ENCODE measurements around the gene OCA2.

Gene OCA2

DNA sequence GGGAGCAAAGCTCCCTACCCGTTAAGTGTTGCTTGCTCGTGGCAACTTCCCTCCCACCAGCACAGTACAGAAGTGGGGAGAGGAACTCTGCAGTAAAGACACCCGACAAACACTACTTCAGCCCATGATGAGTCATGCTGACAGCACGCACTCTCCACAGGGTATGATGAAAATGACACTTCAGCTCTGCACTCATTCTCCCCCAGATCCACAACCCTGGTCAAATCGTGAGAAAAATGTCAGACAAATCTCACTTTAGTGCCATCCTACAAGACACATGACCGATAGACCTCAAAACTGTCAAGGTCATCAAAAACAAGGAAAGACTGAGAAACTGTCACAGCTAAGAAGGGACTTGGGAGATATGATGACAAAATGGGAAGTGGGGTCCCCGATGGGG, 278.9 kb downstream of the OCA2 start:
- Histone ChIP-seq H3K4me1 (ENCODE audit: insufficient read depth, low read length, poor library complexity, severe bottlenecking) (no peaks in the 10 kb centered on the region), H3F3A (ENCODE audit: low read depth) (no peaks in the 10 kb centered on the region), H3K9ac (ENCODE audit: low read depth, low read length, poor library complexity, severe bottlenecking) (no peak overlapping the region), H4K20me1 (ENCODE audit: insufficient read depth, low read length, poor library complexity, severe bottlenecking) (no peaks in the 10 kb centered on the region), H2AFZ (ENCODE audit: low read length) (no peak overlapping the region), H3K4me2 (ENCODE audit: low read depth, low read length, poor library complexity, severe bottlenecking) (no peak overlapping the region), H3K4me3 (ENCODE audit: low read length, poor library complexity, severe bottlenecking) (no peak overlapping the region), H3K9me2 (replicated peaks; ENCODE audit: low read depth, low read length) (no peaks in the 10 kb centered on the region), H3K27me3 (ENCODE audit: insufficient read depth, low read length, poor library complexity, severe bottlenecking) (no peaks in the 10 kb centered on the region), H3K9me3 (ENCODE audit: insufficient read depth, low read depth, low read length) (no peaks in the 10 kb centered on the region), H3K36me3 (ENCODE audit: insufficient read depth, low read length) (no peaks in the 10 kb centered on the region), H3K79me2 (ENCODE audit: insufficient read depth, low read length) (no peaks in the 10 kb centered on the region)
- TF ChIP-seq, protein P1, sequence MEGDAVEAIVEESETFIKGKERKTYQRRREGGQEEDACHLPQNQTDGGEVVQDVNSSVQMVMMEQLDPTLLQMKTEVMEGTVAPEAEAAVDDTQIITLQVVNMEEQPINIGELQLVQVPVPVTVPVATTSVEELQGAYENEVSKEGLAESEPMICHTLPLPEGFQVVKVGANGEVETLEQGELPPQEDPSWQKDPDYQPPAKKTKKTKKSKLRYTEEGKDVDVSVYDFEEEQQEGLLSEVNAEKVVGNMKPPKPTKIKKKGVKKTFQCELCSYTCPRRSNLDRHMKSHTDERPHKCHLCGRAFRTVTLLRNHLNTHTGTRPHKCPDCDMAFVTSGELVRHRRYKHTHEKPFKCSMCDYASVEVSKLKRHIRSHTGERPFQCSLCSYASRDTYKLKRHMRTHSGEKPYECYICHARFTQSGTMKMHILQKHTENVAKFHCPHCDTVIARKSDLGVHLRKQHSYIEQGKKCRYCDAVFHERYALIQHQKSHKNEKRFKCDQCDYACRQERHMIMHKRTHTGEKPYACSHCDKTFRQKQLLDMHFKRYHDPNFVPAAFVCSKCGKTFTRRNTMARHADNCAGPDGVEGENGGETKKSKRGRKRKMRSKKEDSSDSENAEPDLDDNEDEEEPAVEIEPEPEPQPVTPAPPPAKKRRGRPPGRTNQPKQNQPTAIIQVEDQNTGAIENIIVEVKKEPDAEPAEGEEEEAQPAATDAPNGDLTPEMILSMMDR (conservative IDR thresholded peaks at IDR 0.05; ENCODE audit: low read length) = no peak
- TF ChIP-seq EZH2phosphoT487 (IDR thresholded peaks at IDR 0.05; ENCODE audit: borderline replicate concordance) = no peak

DNA sequence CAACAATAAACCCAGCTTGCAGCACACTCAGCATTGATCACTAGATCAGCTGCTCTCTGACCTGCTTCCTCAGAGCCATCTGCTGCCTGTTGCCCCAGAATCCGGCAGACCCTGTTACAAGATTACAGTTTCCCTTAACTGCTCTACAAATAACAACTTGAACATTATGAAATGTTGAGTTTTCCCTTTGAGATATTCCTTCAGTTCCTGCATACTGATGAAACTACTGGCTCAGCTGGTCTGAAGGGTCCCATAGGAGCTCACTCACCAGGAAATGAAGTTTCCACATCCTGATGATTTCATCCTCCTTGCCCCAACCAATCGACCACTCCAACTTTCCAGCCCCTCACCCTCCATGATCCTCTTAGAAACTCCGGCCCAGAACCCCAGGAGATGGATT, 281.9 kb downstream of the OCA2 start:
- H3K27me3 ChIP-seq (ENCODE audit: insufficient read depth, low read length, poor library complexity, severe bottlenecking) = no peaks in the 10 kb centered on the region
- H3K4me2 ChIP-seq (ENCODE audit: low read depth, low read length, poor library complexity, severe bottlenecking) = no peak overlapping the region
- no peak overlapping the region for H3K9ac ChIP-seq (ENCODE audit: low read depth, low read length, poor library complexity, severe bottlenecking)
- no peaks in the 10 kb centered on the region for H3K79me2 ChIP-seq (ENCODE audit: insufficient read depth, low read length)
- TF ChIP-seq, protein P1 (conservative IDR thresholded peaks at IDR 0.05; ENCODE audit: low read length) = no peak
- TF ChIP-seq EZH2phosphoT487 (IDR thresholded peaks at IDR 0.05; ENCODE audit: borderline replicate concordance) = no peak
- H3K36me3 ChIP-seq (ENCODE audit: insufficient read depth, low read length) = no peaks in the 10 kb centered on the region
- no peak overlapping the region for H2AFZ ChIP-seq (ENCODE audit: low read length)
- H3K9me3 ChIP-seq (ENCODE audit: insufficient read depth, low read depth, low read length) = no peaks in the 10 kb centered on the region; the same call in 1 of the 2 replicates
- H3K4me3 ChIP-seq (ENCODE audit: low read length, poor library complexity, severe bottlenecking) = no peak overlapping the region
- no peaks in the 10 kb centered on the region for H3K4me1 ChIP-seq (ENCODE audit: insufficient read depth, low read length, poor library complexity, severe bottlenecking)
- H3F3A ChIP-seq (ENCODE audit: low read depth) = no peaks in the 10 kb centered on the region
- H4K20me1 ChIP-seq (ENCODE audit: insufficient read depth, low read length, poor library complexity, severe bottlenecking) = no peaks in the 10 kb centered on the region
- no peaks in the 10 kb centered on the region for H3K9me2 ChIP-seq (replicated peaks; ENCODE audit: low read depth, low read length)

DNA sequence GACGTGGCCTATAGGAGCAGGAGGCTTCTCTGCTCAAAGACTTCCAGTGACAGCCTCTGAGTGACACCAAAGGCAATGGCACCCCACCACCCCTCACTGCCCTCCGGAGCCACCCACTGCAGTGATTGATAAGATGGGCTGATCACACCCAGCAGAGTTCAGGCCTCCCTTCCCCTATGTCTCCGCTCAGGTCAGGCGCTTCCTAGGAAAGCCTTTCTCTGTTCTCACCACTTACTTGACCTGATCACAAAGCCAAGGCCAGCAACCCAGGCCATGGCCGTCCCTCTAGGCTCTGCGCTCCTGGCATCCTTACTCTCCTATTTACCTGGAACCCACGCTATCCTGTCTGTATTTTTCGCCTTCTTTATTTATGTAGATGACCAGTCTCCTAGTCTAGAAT, 282.3 kb downstream of the OCA2 start:
- no peak for TF ChIP-seq EZH2phosphoT487 (IDR thresholded peaks at IDR 0.05; ENCODE audit: borderline replicate concordance)

DNA sequence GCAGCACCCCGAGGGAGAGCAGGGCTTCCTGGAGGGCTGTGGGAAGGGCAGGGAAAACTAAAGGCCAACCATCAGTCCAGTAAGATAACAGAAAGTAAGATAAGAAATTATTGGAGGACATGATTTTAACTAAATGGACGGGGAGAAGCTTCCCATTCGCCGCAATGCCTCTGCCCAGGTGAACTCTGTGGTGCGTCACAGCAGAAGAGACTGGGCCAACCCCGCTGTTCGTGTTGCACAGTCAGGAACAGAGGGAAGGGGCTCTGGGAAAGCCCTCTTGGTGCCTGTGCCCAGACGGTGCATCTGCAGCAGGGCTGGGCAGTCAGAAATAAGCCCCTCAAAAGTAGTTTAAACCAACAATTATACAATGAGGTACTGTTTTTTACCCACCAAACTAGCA, 284.1 kb downstream of the OCA2 start:
- H3K27me3 ChIP-seq (ENCODE audit: insufficient read depth, low read length, poor library complexity, severe bottlenecking) = no peaks in the 10 kb centered on the region
- no peak overlapping the region for H3K9ac ChIP-seq (ENCODE audit: low read depth, low read length, poor library complexity, severe bottlenecking)
- no peaks in the 10 kb centered on the region for H3K9me2 ChIP-seq (replicated peaks; ENCODE audit: low read depth, low read length)
- H3K79me2 ChIP-seq (ENCODE audit: insufficient read depth, low read length) = no peaks in the 10 kb centered on the region
- no peaks in the 10 kb centered on the region; the same call in 1 of the 2 replicates for H3K9me3 ChIP-seq (ENCODE audit: insufficient read depth, low read depth, low read length)
- no peak overlapping the region for H3K4me3 ChIP-seq (ENCODE audit: low read length, poor library complexity, severe bottlenecking)
- H2AFZ ChIP-seq (ENCODE audit: low read length) = no peak overlapping the region
- no peaks in the 10 kb centered on the region for H3K36me3 ChIP-seq (ENCODE audit: insufficient read depth, low read length)
- H3F3A ChIP-seq (ENCODE audit: low read depth) = no peaks in the 10 kb centered on the region
- no peaks in the 10 kb centered on the region for H4K20me1 ChIP-seq (ENCODE audit: insufficient read depth, low read length, poor library complexity, severe bottlenecking)
- TF ChIP-seq, protein P1 (conservative IDR thresholded peaks at IDR 0.05; ENCODE audit: low read length) = no peak
- no peak overlapping the region for H3K4me2 ChIP-seq (ENCODE audit: low read depth, low read length, poor library complexity, severe bottlenecking)
- H3K4me1 ChIP-seq (ENCODE audit: insufficient read depth, low read length, poor library complexity, severe bottlenecking) = no peaks in the 10 kb centered on the region

More for the DNA sequence above, 282.3 kb downstream of the OCA2 start:
- Histone ChIP-seq H3K79me2 (ENCODE audit: insufficient read depth, low read length) (no peaks in the 10 kb centered on the region), H4K20me1 (ENCODE audit: insufficient read depth, low read length, poor library complexity, severe bottlenecking) (no peaks in the 10 kb centered on the region), H3K4me3 (ENCODE audit: low read length, poor library complexity, severe bottlenecking) (no peak overlapping the region), H3F3A (ENCODE audit: low read depth) (no peaks in the 10 kb centered on the region), H3K9ac (ENCODE audit: low read depth, low read length, poor library complexity, severe bottlenecking) (no peak overlapping the region), H3K36me3 (ENCODE audit: insufficient read depth, low read length) (no peaks in the 10 kb centered on the region), H2AFZ (ENCODE audit: low read length) (no peak overlapping the region), H3K27me3 (ENCODE audit: insufficient read depth, low read length, poor library complexity, severe bottlenecking) (no peaks in the 10 kb centered on the region), H3K4me1 (ENCODE audit: insufficient read depth, low read length, poor library complexity, severe bottlenecking) (no peaks in the 10 kb centered on the region), H3K4me2 (ENCODE audit: low read depth, low read length, poor library complexity, severe bottlenecking) (no peak overlapping the region), H3K9me2 (replicated peaks; ENCODE audit: low read depth, low read length) (no peaks in the 10 kb centered on the region), H3K9me3 (ENCODE audit: insufficient read depth, low read depth, low read length) (no peaks in the 10 kb centered on the region; the same call in 1 of the 2 replicates)

Measured in Loucy (cell line).